ENCODE measurements around the gene WDR7.

DNA sequence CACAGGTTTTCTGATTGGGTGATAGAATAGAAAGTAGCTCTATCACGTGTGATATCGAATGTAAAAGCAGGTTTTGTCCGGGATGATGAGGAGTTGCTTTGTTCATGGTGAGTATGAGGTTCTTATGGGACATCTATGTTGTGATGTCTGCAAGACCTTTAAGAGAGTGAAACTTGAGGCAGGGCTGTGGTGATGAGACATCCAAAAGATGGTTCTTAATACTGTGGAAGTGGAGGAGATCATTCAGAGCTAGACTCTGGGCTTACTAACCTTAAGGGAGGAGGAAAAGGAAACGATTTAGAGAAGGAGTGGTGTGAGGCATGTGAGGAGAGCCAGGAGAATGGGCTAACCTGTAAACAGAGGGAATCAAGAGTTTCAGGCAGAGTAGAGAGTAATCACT lies 92.0 kb downstream of the WDR7 start:
- no peak for TF ChIP-seq CTCF (IDR thresholded peaks at IDR 0.05 in 2 of 3, conservative IDR thresholded peaks at IDR 0.05 in 1 of 3; ENCODE audit: insufficient read depth in 2 of 3, low read depth in 1 of 3, low read length in 3 of 3)
- no peak for TF ChIP-seq ZSCAN32 (CRISPR knock-in tag; IDR thresholded peaks at IDR 0.05)
- TF ChIP-seq POLR2AphosphoS5 (IDR thresholded peaks at IDR 0.05; ENCODE audit: control insufficient read depth, insufficient read depth, low read depth, low read length): no peak
- TF ChIP-seq NBN (IDR thresholded peaks at IDR 0.05; ENCODE audit: low read depth): no peak
- no peak for TF ChIP-seq ZNF551 (CRISPR knock-in tag; IDR thresholded peaks at IDR 0.05)
- no peak for TF ChIP-seq CEBPB (tag; IDR thresholded peaks at IDR 0.05)

All from K562 (cell line).